Nucleus accumbens (tissue), 56 donors: Measurements from ENCODE around the gene FUT4.
A peak's percentile ranks its signal among the peaks of the same experiment; 100 is the strongest.
"Not testable (repeated sequence)": the region's sequence is repeated elsewhere in the genome, so short reads cannot be mapped to it uniquely, and the experiment has no call there.

Experiments used
- DNase-seq, 56 donors: peaks; one replicate each; lab custom pipeline; 2025; lab: John Stamatoyannopoulos, UW

The FUT4 gene, protein sequence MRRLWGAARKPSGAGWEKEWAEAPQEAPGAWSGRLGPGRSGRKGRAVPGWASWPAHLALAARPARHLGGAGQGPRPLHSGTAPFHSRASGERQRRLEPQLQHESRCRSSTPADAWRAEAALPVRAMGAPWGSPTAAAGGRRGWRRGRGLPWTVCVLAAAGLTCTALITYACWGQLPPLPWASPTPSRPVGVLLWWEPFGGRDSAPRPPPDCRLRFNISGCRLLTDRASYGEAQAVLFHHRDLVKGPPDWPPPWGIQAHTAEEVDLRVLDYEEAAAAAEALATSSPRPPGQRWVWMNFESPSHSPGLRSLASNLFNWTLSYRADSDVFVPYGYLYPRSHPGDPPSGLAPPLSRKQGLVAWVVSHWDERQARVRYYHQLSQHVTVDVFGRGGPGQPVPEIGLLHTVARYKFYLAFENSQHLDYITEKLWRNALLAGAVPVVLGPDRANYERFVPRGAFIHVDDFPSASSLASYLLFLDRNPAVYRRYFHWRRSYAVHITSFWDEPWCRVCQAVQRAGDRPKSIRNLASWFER

GRCh38 chr11:94543695-94544645 lies at the start of gene FUT4:
Gene FUT4 (plus strand): TSS chr11:94543921. CDS start chr11:94544134, 213 bp downstream.
- peak in 53 of 56 donors; percentile 34 to 88 (median 70) for DNase-seq

DNA sequence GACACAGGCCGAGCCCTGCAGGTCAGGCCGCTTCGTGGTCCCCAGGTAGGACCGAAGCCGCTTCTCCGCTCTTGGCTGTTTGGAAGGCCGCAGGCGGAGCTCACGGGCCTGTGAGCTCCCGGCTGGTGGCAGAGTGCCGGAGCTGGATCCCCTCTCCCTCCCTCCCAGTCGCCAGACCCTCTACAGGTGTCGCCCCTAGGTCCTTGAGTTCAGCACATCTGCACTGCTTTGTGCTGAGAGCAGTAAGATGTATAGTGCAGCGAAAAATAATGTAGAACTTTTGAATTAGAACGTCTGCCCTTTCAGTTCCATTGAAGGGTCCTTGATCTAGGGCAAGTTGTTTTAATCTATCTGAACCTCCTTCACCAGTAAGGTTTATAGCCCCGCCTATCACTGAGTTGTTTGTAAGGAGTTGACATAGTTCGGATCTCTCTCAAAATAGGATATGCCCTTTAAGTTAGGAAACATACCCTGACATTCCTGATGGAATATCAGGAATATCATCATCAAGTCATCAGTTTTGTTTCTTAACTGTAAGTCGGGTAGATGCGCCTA lies 49.5 kb upstream of the FUT4 start:
- no peak for DNase-seq

- no peak for DNase-seq
These were observed 43.5 kb upstream of the FUT4 start for GRCh38 chr11:94500181-94500580.

GRCh38 chr11:94501522-94501921 lies 42.2 kb upstream of the FUT4 start:
- DNase-seq: no peak

GRCh38 chr11:94504689-94505293 lies 38.9 kb upstream of the FUT4 start:
- DNase-seq: no peak

- not testable (repeated sequence) for DNase-seq
These were observed 37.2 kb upstream of the FUT4 start for GRCh38 chr11:94506513-94506912.

- DNase-seq: no peak
These were observed 36.2 kb upstream of the FUT4 start for GRCh38 chr11:94507485-94507884.

- peak in 52 of 56 donors; percentile 7 to 78 (median 40) for DNase-seq
These were observed 31.6 kb upstream of the FUT4 start, which contains the start of gene C11orf97 for GRCh38 chr11:94511932-94512781. Gene C11orf97 (plus strand): TSS chr11:94512461. CDS start chr11:94512529, 68 bp downstream.

DNA sequence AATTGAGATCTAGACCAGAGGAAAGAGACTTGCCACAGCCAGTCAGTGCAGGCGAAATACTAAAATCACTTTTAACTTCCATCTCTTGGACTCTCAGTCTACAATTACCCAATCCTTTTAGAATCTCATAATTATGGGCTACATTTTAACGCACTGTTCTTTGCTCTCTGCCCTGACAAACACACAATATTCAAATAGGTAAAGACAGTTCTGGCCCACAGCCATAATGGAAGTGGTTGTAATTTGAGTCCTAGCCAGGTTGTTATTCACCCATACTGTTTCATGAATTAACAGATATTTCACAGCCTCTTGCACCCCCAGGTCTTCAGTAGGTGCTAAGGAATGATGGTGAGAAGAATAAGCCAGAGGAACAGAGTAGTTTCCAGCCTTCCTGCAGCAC lies 30.6 kb upstream of the FUT4 start:
- no peak for DNase-seq

DNA sequence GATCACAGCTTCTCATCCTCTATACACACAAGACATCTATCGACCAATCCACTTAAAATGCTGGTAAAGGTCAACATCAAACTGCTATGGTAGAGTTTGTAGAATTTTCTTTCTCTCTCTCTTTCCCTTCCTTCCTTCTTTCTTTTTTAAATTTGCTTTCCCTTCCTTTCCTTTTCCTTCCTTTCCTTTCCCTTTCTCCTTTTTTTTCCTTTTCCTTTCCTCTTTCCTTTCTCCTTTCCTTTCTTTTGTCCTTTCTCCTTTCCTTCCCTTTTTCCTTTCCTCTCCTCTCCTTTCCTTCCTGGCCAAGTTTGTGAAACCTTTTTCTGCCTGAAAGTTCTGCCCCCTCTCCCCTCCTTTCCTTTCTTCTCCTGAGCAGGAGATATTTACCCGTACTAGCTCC lies 28.3 kb upstream of the FUT4 start:
- no peak for DNase-seq

DNA sequence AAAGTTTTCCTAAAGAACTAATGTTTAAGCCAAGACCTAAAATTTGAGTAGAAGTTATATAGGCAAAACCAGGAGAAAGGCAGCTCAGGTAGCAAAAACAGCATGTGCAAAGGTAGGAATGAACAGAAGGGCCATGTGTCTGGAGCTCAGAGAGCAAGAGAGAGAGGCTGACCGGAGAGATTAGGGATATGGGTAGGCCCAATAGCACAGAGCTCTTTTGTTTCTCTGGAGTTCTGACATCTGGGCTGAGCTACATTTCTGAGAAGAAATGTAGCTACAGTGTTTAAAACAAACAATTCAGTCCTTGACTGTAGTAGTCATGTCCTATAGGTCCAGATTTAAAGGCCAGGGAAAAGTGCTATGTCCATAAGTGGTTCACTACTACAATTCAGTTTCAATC lies 27.0 kb upstream of the FUT4 start:
- DNase-seq: no peak

GRCh38 chr11:94518300-94518699 lies 25.4 kb upstream of the FUT4 start:
- no peak for DNase-seq

GRCh38 chr11:94519478-94520084 lies 24.1 kb upstream of the FUT4 start:
- DNase-seq: peak in 3 of 56 donors; percentile 2 to 4 (median 2)

- no peak for DNase-seq
These were observed 22.0 kb upstream of the FUT4 start for GRCh38 chr11:94521684-94522083.

DNA sequence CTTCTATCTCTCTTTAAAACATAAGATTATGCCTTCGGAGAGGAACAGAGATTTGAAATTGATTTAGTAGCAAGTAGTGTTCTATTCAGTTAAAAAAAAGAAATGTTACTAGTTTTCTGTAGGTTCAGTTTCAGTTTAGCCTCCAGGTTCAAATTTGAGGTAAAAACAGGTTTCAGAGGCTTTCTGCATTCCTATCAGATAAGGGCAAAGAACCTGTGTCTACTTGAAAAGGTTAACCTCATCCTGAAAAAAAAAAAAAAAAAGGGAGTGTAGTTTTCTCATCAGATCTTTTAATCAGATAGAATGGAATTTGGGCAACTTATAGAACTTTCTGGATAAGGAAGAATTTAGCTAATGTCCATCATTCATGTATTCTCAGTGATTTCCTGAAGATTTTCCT lies 19.4 kb upstream of the FUT4 start:
- no peak for DNase-seq

GRCh38 chr11:94525546-94526324 lies 18.0 kb upstream of the FUT4 start:
- DNase-seq: peak in 9 of 56 donors; percentile 4 to 53 (median 19)

DNA sequence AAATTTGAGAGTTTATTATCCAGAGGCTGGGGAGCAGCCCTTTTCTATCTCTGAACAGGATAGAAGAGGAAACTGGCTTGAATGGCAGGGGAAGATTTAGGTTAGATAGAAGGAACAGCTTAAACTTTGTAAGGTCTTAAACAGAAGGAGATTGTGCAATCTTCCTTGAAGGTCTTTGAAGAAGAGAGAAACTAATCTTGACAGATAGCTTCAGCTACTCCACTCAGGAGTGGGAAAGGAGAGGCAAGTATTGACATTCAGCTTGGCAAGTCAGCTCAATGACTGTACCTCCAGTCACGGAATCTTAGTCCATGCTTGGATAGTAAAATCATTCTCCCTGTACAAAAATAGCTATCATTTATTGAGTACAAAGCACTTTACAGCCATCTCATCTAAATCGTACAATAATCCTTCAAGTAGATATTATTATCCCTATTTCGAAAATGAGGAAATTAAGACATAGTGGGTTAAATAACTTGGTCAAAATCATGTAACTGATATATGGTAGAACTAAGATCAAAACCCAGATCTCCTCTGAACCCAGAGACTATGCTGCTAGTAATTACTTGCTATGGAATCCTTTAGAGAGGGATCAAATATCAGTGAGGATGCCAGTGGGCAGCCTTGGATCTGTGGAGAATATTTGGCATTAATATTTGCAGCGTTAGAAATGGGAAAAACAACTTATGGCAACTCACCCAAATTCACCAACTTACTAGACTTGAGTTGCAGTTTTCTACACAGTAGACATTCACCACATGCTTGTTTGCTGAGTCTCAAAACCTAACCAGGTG lies 16.9 kb upstream of the FUT4 start:
- no peak for DNase-seq
